ENCODE results near the gene KLHL29.

The KLHL29 gene

DNA sequence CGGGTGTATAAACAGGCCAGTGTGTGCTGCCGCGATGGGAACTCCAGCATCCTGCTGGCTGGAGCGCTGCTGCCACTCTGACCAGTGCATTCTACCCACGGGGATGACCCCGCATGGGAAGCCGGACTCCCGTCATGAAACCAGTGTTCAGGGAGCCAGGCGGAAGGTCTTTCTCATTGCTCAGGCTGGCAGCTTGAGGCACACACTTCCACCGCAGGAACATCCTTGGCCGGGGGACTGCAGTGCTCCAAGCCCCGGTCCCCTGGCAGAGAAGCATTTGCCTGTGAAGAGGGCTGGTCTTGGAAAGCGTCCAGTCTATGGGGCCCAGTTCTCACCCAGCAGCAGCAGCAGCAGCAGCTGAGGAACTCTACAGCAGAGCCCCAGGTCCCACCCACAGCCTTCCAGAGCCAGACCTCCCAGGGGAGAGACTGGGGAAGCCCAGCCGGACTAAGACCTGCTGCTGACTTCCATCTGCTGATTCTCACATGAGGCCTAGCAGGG lies 235.9 kb downstream of the KLHL29 start:
- no peaks in the 10 kb centered on the region for H3K27me3 ChIP-seq (ENCODE audit: control insufficient read depth in 2 of 2, insufficient read depth in 2 of 2, low read length in 2 of 2)
- H3K4me1 ChIP-seq (ENCODE audit: control insufficient read depth in 2 of 2, insufficient read depth in 2 of 2, low read length in 2 of 2), result peaks cover 0 to 3% of the 10 kb centered on the region in 2 donors
- H3K27ac ChIP-seq (ENCODE audit: low read depth in 2 of 2, low read length in 2 of 2), result peak overlapping the region in 1 of 2 donors; percentile 27
- H3K36me3 ChIP-seq (ENCODE audit: control insufficient read depth in 2 of 2, insufficient read depth in 2 of 2, low read length in 2 of 2), result no peaks in the 10 kb centered on the region
- H3K9ac ChIP-seq (ENCODE audit: low read depth in 1 of 2, low read length in 2 of 2), result no peak overlapping the region
- no peak overlapping the region for H3K4me3 ChIP-seq (ENCODE audit: low read length in 2 of 2)
- peaks cover 0 to 7% of the 10 kb centered on the region in 2 donors for H3K9me3 ChIP-seq (ENCODE audit: control insufficient read depth in 2 of 2, low read length in 2 of 2)

DNA sequence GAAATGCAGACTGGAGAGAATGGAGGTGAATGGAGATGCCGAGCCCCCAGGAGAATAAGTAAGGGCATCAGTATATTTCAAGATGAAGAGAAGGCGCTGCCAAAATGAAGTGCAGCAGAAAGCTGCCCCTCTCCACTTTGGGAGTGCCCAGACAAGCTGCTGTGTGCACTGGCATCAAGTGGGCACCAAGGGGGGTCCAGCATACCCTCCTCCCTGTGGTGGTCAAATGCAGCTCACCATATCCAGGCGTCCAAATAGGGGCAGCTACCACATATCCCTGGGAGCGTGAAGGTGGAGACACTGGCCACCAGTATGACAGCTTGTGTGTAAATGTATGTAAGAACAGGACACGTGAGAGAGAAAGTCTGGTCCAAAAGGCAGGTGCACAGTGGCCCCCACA lies 236.6 kb downstream of the KLHL29 start:
- peaks cover 0 to 7% of the 10 kb centered on the region in 2 donors for H3K9me3 ChIP-seq (ENCODE audit: control insufficient read depth in 2 of 2, low read length in 2 of 2)
- no peaks in the 10 kb centered on the region for H3K36me3 ChIP-seq (ENCODE audit: control insufficient read depth in 2 of 2, insufficient read depth in 2 of 2, low read length in 2 of 2)
- H3K4me1 ChIP-seq (ENCODE audit: control insufficient read depth in 2 of 2, insufficient read depth in 2 of 2, low read length in 2 of 2), result peaks cover 0 to 3% of the 10 kb centered on the region in 2 donors
- no peak overlapping the region for H3K4me3 ChIP-seq (ENCODE audit: low read length in 2 of 2)
- H3K27ac ChIP-seq (ENCODE audit: low read depth in 2 of 2, low read length in 2 of 2), result no peak overlapping the region
- H3K9ac ChIP-seq (ENCODE audit: low read depth in 1 of 2, low read length in 2 of 2), result no peak overlapping the region
- no peaks in the 10 kb centered on the region for H3K27me3 ChIP-seq (ENCODE audit: control insufficient read depth in 2 of 2, insufficient read depth in 2 of 2, low read length in 2 of 2)

DNA sequence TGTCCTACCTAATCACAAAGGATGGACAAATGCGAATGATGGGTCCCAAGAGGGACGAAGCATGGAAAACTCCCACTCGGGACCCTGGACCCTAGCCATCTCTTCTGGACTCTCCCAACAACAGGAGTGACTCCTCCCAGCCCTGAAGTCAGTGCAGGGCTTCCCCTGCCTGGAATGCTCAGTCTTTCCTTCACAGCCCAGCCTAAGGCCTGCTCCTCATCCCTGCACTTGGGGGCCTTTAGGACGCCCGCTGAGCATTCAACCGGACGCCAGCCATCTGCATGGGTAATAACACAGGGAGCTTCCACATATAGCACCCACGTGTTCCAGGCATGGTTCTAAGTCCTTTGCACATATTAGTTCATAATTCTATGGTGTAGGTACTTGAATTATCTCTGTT lies 237.5 kb downstream of the KLHL29 start:
- H3K4me3 ChIP-seq (ENCODE audit: low read length in 2 of 2), result no peak overlapping the region
- H3K9ac ChIP-seq (ENCODE audit: low read depth in 1 of 2, low read length in 2 of 2), result no peak overlapping the region
- H3K4me1 ChIP-seq (ENCODE audit: control insufficient read depth in 2 of 2, insufficient read depth in 2 of 2, low read length in 2 of 2), result peaks cover 0 to 3% of the 10 kb centered on the region in 2 donors
- H3K27ac ChIP-seq (ENCODE audit: low read depth in 2 of 2, low read length in 2 of 2), result no peak overlapping the region
- H3K9me3 ChIP-seq (ENCODE audit: control insufficient read depth in 2 of 2, low read length in 2 of 2), result peaks cover 0 to 7% of the 10 kb centered on the region in 2 donors
- no peaks in the 10 kb centered on the region for H3K36me3 ChIP-seq (ENCODE audit: control insufficient read depth in 2 of 2, insufficient read depth in 2 of 2, low read length in 2 of 2)
- H3K27me3 ChIP-seq (ENCODE audit: control insufficient read depth in 2 of 2, insufficient read depth in 2 of 2, low read length in 2 of 2), result no peaks in the 10 kb centered on the region

DNA sequence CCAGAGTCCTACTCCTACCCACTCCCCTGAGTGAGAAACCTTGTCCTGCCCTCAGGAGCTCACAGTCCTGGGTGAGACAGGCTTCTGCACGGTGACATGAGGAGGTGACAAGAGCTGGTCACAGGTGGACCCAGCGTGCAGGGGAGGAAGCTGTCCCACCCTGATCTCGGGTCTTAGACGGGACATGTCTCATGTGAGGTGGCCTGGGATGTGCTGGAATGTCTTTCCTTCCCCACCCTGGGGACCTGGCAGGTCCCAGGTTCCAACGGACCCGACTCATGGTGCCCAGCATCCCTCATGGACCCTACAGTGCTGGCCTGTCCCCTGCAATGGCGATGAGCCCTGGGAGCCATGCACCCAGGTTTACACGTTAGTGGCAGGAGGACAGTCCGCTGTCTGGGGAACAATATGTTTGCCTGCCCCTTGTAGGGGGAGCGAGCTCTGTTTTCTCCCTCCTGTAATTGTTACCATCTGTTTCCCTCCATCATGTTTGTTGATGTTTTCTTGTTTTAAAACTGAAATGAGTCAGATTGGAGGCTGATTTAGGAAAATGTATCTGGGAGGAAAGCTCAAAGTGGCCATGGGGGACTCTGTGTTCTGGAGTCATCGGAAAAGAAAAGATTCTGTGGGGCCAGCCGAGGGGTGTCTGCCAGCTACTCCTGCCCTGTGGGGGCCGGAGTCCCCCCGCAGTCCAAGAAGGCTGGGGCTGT lies 238.1 kb downstream of the KLHL29 start:
- Histone ChIP-seq H3K27me3 (ENCODE audit: control insufficient read depth in 2 of 2, insufficient read depth in 2 of 2, low read length in 2 of 2) (no peaks in the 10 kb centered on the region), H3K27ac (ENCODE audit: low read depth in 2 of 2, low read length in 2 of 2) (no peak overlapping the region), H3K9ac (ENCODE audit: low read depth in 1 of 2, low read length in 2 of 2) (no peak overlapping the region), H3K4me3 (ENCODE audit: low read length in 2 of 2) (no peak overlapping the region), H3K4me1 (ENCODE audit: control insufficient read depth in 2 of 2, insufficient read depth in 2 of 2, low read length in 2 of 2) (peaks cover 0 to 1% of the 10 kb centered on the region in 2 donors), H3K9me3 (ENCODE audit: control insufficient read depth in 2 of 2, low read length in 2 of 2) (peaks cover 0 to 7% of the 10 kb centered on the region in 2 donors), H3K36me3 (ENCODE audit: control insufficient read depth in 2 of 2, insufficient read depth in 2 of 2, low read length in 2 of 2) (no peaks in the 10 kb centered on the region)

DNA sequence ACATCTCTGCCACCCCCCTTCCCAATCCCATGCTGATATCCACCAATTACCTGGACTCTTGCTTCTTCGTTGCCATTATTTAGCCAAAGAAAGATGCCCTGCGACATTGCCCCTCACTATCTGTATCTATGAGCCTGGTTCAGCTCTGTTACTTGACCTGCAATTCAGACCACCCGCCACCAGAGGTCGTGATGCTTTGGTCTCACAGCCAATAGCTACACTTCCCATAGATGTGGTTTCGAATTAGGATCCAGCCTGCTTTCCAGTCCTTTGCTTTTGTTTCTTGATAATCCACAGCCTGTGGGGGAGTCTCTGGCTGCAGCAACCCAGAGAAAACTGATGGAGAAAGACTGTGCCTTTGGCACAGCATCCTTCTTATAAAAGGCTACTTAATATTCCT lies 239.4 kb downstream of the KLHL29 start:
- no peak overlapping the region for H3K4me3 ChIP-seq (ENCODE audit: low read length in 2 of 2)
- no peaks in the 10 kb centered on the region for H3K4me1 ChIP-seq (ENCODE audit: control insufficient read depth in 2 of 2, insufficient read depth in 2 of 2, low read length in 2 of 2)
- H3K27ac ChIP-seq (ENCODE audit: low read depth in 2 of 2, low read length in 2 of 2), result no peak overlapping the region
- no peak overlapping the region for H3K9ac ChIP-seq (ENCODE audit: low read depth in 1 of 2, low read length in 2 of 2)
- H3K27me3 ChIP-seq (ENCODE audit: control insufficient read depth in 2 of 2, insufficient read depth in 2 of 2, low read length in 2 of 2), result no peaks in the 10 kb centered on the region
- no peaks in the 10 kb centered on the region for H3K36me3 ChIP-seq (ENCODE audit: control insufficient read depth in 2 of 2, insufficient read depth in 2 of 2, low read length in 2 of 2)
- H3K9me3 ChIP-seq (ENCODE audit: control insufficient read depth in 2 of 2, low read length in 2 of 2), result peaks cover 0 to 7% of the 10 kb centered on the region in 2 donors

DNA sequence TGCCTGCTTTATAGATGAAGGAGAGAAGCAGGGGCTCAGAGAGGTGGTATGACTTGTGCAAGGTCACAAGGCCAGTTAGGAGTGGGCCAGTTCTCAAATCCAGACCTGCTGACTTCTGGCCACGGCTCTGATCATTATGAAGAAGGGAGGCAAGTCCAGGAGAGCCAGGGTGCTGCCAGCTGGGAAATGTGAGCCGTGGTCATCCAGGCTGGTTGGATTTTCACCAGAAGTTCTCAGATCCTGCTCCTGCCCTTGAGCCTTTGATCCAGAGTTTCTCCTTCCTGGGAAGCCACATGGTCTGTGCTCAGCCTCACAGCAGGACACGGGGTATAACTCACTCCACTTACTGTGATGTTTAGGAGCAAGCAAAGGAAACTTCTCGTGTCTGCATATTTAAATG lies 239.9 kb downstream of the KLHL29 start:
- no peaks in the 10 kb centered on the region for H3K36me3 ChIP-seq (ENCODE audit: control insufficient read depth in 2 of 2, insufficient read depth in 2 of 2, low read length in 2 of 2)
- no peak overlapping the region for H3K9ac ChIP-seq (ENCODE audit: low read depth in 1 of 2, low read length in 2 of 2)
- H3K9me3 ChIP-seq (ENCODE audit: control insufficient read depth in 2 of 2, low read length in 2 of 2), result peaks cover 0 to 7% of the 10 kb centered on the region in 2 donors
- no peak overlapping the region for H3K27ac ChIP-seq (ENCODE audit: low read depth in 2 of 2, low read length in 2 of 2)
- H3K4me3 ChIP-seq (ENCODE audit: low read length in 2 of 2), result no peak overlapping the region
- H3K4me1 ChIP-seq (ENCODE audit: control insufficient read depth in 2 of 2, insufficient read depth in 2 of 2, low read length in 2 of 2), result no peaks in the 10 kb centered on the region
- no peaks in the 10 kb centered on the region for H3K27me3 ChIP-seq (ENCODE audit: control insufficient read depth in 2 of 2, insufficient read depth in 2 of 2, low read length in 2 of 2)

DNA sequence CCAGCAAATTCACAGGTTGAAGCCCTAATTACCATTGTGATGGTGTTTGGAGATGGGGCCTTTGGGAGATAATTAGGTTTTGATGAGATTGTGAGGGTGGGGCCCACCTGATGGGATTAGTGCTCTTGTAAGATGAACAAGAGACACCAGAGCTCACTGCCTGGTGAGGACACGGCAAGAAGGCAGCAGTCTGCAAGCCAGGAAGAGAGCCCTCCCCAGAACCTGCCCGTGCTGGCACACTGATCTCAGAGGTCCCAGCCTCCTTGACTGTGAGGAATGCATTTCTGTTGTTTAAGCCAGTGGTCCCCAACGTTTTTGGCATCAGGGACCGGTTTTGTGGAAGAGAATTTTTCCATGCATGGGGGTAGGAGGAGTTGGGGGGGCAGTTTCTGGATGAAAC lies 240.7 kb downstream of the KLHL29 start:
- Histone ChIP-seq H3K36me3 (ENCODE audit: control insufficient read depth in 2 of 2, insufficient read depth in 2 of 2, low read length in 2 of 2) (no peaks in the 10 kb centered on the region), H3K9me3 (ENCODE audit: control insufficient read depth in 2 of 2, low read length in 2 of 2) (peaks cover 0 to 7% of the 10 kb centered on the region in 2 donors), H3K27me3 (ENCODE audit: control insufficient read depth in 2 of 2, insufficient read depth in 2 of 2, low read length in 2 of 2) (no peaks in the 10 kb centered on the region), H3K27ac (ENCODE audit: low read depth in 2 of 2, low read length in 2 of 2) (no peak overlapping the region), H3K4me3 (ENCODE audit: low read length in 2 of 2) (no peak overlapping the region), H3K4me1 (ENCODE audit: control insufficient read depth in 2 of 2, insufficient read depth in 2 of 2, low read length in 2 of 2) (no peaks in the 10 kb centered on the region), H3K9ac (ENCODE audit: low read depth in 1 of 2, low read length in 2 of 2) (no peak overlapping the region)

DNA sequence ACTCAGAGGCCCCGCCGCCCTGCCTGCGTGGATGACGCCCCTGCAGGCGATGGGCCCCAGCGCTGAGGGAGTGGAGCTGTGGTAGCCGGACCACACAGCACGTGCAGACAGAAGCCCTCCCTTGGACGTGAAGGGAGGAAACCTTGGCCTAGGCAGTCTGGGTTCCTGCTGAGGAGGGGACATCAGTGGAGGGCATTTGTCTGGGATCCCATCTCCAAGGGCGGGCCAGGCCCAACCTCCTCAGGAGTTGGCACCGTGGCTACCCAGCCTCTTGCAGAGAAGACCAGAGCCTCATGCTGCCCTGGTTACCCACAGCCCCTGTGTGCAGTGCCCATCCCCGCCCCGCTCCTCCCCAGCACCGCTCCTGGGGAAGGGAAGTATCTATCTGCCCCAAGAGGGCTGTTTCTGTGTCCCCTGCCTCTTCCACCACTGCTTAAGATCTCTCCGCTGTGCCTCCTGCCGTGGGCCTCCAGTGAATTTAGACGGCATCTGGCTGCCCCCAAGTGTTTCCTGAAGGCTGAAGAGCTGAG lies 241.8 kb downstream of the KLHL29 start:
- Histone ChIP-seq H3K27ac (ENCODE audit: low read depth in 2 of 2, low read length in 2 of 2) (no peak overlapping the region), H3K36me3 (ENCODE audit: control insufficient read depth in 2 of 2, insufficient read depth in 2 of 2, low read length in 2 of 2) (no peaks in the 10 kb centered on the region), H3K4me3 (ENCODE audit: low read length in 2 of 2) (no peak overlapping the region), H3K4me1 (ENCODE audit: control insufficient read depth in 2 of 2, insufficient read depth in 2 of 2, low read length in 2 of 2) (no peaks in the 10 kb centered on the region), H3K9me3 (ENCODE audit: control insufficient read depth in 2 of 2, low read length in 2 of 2) (peaks cover 0 to 7% of the 10 kb centered on the region in 2 donors), H3K27me3 (ENCODE audit: control insufficient read depth in 2 of 2, insufficient read depth in 2 of 2, low read length in 2 of 2) (no peaks in the 10 kb centered on the region), H3K9ac (ENCODE audit: low read depth in 1 of 2, low read length in 2 of 2) (no peak overlapping the region)

DNA sequence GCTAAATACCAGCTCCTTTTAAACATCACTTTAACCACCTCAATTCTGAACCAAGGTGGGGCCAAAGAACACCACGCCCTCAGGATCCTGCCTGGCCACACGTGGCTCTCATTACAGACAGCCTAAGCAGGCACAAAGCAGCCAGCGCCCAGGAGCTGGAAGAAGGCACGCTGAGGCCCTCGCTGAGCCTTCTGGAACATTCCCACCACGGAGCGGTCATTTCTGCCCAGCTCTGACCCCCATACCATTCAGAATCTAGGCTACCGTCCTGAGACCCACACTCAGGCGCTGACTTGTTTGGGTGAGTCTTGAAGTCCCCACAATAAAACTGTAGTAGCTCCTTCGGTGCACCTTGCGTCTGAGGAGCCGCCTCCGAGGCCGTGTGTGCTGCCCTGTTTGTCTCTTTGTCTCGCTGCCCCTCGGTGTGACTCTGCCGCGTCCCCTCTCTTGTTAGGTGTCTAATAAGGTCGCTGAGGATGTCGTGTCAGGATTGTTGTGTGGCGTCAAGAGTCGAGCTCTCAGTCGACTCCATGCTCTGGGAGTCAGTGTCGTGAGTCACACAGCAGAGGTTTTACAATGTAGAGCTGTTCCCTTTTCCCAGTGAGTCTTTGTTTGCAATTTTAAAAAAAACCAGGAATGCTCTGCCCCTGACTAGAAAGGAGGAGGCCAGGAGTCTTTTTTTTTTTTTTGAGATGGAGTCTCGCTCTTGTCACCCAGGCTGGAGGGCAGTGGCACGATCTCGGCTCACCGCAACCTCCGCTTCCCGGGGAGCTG lies 242.4 kb downstream of the KLHL29 start:
- H3K27me3 ChIP-seq (ENCODE audit: control insufficient read depth in 2 of 2, insufficient read depth in 2 of 2, low read length in 2 of 2), result no peaks in the 10 kb centered on the region
- H3K9ac ChIP-seq (ENCODE audit: low read depth in 1 of 2, low read length in 2 of 2), result no peak overlapping the region
- H3K4me1 ChIP-seq (ENCODE audit: control insufficient read depth in 2 of 2, insufficient read depth in 2 of 2, low read length in 2 of 2), result no peaks in the 10 kb centered on the region
- no peak overlapping the region for H3K4me3 ChIP-seq (ENCODE audit: low read length in 2 of 2)
- no peaks in the 10 kb centered on the region for H3K36me3 ChIP-seq (ENCODE audit: control insufficient read depth in 2 of 2, insufficient read depth in 2 of 2, low read length in 2 of 2)
- H3K9me3 ChIP-seq (ENCODE audit: control insufficient read depth in 2 of 2, low read length in 2 of 2), result peaks cover 0 to 7% of the 10 kb centered on the region in 2 donors
- H3K27ac ChIP-seq (ENCODE audit: low read depth in 2 of 2, low read length in 2 of 2), result no peak overlapping the region
